ENCODE measurements around the gene DYNC1H1.

Gene DYNC1H1

GRCh38 chr14:101922866-101923265 is 41.5 kb upstream of the DYNC1H1 start:
- H3K27ac ChIP-seq: no peak overlapping the region
- TF ChIP-seq ZFX (IDR thresholded peaks at IDR 0.05; ENCODE audit: borderline replicate concordance): no peak
- no peak for TF ChIP-seq CTCF (IDR thresholded peaks at IDR 0.05)

GRCh38 chr14:101925152-101925551 is 39.2 kb upstream of the DYNC1H1 start:
- TF ChIP-seq ZFX (IDR thresholded peaks at IDR 0.05; ENCODE audit: borderline replicate concordance) (no peak), CTCF (IDR thresholded peaks at IDR 0.05) (no peak)

GRCh38 chr14:101926085-101926484 is 38.3 kb upstream of the DYNC1H1 start:
- no peak overlapping the region for H3K27ac ChIP-seq
- TF ChIP-seq CTCF (IDR thresholded peaks at IDR 0.05): no peak
- no peak for TF ChIP-seq ZFX (IDR thresholded peaks at IDR 0.05; ENCODE audit: borderline replicate concordance)

More at GRCh38 chr14:101925152-101925551, 39.2 kb upstream of the DYNC1H1 start:
- H3K27ac ChIP-seq: no peak overlapping the region

GRCh38 chr14:101926620-101927019 is 37.8 kb upstream of the DYNC1H1 start:
- TF ChIP-seq ZFX (IDR thresholded peaks at IDR 0.05; ENCODE audit: borderline replicate concordance) (no peak), CTCF (IDR thresholded peaks at IDR 0.05) (no peak)
- no peak overlapping the region for H3K27ac ChIP-seq

- TF ChIP-seq CTCF (IDR thresholded peaks at IDR 0.05) (no peak), ZFX (IDR thresholded peaks at IDR 0.05; ENCODE audit: borderline replicate concordance) (no peak)
- no peak overlapping the region for H3K27ac ChIP-seq
Measured at GRCh38 chr14:101927859-101928258, 36.5 kb upstream of the DYNC1H1 start.

GRCh38 chr14:101928415-101928841 is 35.9 kb upstream of the DYNC1H1 start:
- no peak overlapping the region for H3K27ac ChIP-seq
- TF ChIP-seq CTCF (IDR thresholded peaks at IDR 0.05) (no peak), ZFX (IDR thresholded peaks at IDR 0.05; ENCODE audit: borderline replicate concordance) (no peak)

GRCh38 chr14:101929096-101929495 is 35.3 kb upstream of the DYNC1H1 start:
- no peak for TF ChIP-seq ZFX (IDR thresholded peaks at IDR 0.05; ENCODE audit: borderline replicate concordance)
- no peak for TF ChIP-seq CTCF (IDR thresholded peaks at IDR 0.05)

More at GRCh38 chr14:101929096-101929495, 35.3 kb upstream of the DYNC1H1 start:
- no peak overlapping the region for H3K27ac ChIP-seq

All from 22Rv1 (cell line).